NT2/D1 (cell line): ENCODE measurements around the gene LRRC2.

Experiments
- SUZ12 ChIP-seq: IDR thresholded peaks from 2 replicates; pipeline ENCODE4 v1.6.1; 2011; ENCODE audit not compliant: insufficient read length, insufficient read depth; ENCODE audit errors: extremely low read depth
- YY1 ChIP-seq: IDR thresholded peaks from 2 replicates; pipeline ENCODE4 v1.6.1; 2011; ENCODE audit not compliant: insufficient read length, insufficient read depth

DNA sequence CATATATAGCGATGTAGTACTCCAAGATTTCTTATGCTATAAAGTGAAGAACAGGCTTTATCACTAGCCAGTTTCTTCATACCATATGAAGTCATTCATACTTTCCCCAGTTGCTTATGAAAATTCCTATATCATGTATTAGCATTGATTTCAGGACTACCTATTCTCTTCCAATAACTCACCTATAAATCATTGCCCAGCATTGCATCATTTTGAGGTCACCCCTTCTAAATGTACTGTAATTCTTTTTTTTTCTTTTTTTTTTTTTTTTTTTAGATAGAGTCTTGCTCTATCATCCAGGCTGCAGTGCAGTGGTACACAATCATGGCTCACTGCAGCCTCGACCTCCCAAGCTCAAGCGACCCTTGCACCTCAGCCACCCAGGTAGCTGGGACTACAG, 41.3 kb downstream of the LRRC2 start:
- TF ChIP-seq YY1, result no peak
- no peak for TF ChIP-seq SUZ12
